GM19438 (cell line): Measurements from ENCODE around the gene GYPA.
"Not testable (repeated sequence)": the region's sequence is repeated elsewhere in the genome, so short reads cannot be mapped to it uniquely, and the experiment has no call there.

Experiments
- ATAC-seq: cut with Tn5 transposase; IDR thresholded peaks from one replicate; pipeline ENCODE4 v1.9.1; 2021; ENCODE audit warnings: low read depth; ENCODE audit not compliant: unreplicated experiment

GYPA gene

GRCh38 chr4:144129336-144129875 lies 11.1 kb downstream of the GYPA start:
- ATAC-seq, result not testable (repeated sequence)

GRCh38 chr4:144128709-144129320 lies 11.7 kb downstream of the GYPA start:
- not testable (repeated sequence) for ATAC-seq

- not testable (repeated sequence) for ATAC-seq
Measured at GRCh38 chr4:144125109-144125508, 15.4 kb downstream of the GYPA start.

- not testable (repeated sequence) for ATAC-seq
Measured at GRCh38 chr4:144123982-144124635, 16.4 kb downstream of the GYPA start.

- ATAC-seq, result not testable (repeated sequence)
Measured at GRCh38 chr4:144123269-144123668, 17.2 kb downstream of the GYPA start.

- not testable (repeated sequence) for ATAC-seq
Measured at GRCh38 chr4:144119752-144120151, 20.8 kb downstream of the GYPA start.

GRCh38 chr4:144115519-144115918 lies 25.0 kb downstream of the GYPA start:
- ATAC-seq, result no peak

GRCh38 chr4:144113546-144113945 lies 27.0 kb downstream of the GYPA start:
- no peak for ATAC-seq

GRCh38 chr4:144104509-144105130 lies 35.9 kb downstream of the GYPA start:
- no peak for ATAC-seq

GRCh38 chr4:144097776-144098175 lies 42.7 kb downstream of the GYPA start:
- ATAC-seq, result not testable (repeated sequence)

- not testable (repeated sequence) for ATAC-seq
Measured at GRCh38 chr4:144093995-144094394, 46.5 kb downstream of the GYPA start.

- not testable (repeated sequence) for ATAC-seq
Measured at GRCh38 chr4:144091181-144091580, 49.3 kb downstream of the GYPA start.

- ATAC-seq, result no peak
Measured at GRCh38 chr4:144090744-144091143, 49.8 kb downstream of the GYPA start.

- ATAC-seq, result not testable (repeated sequence)
Measured at GRCh38 chr4:144082053-144082452, 58.5 kb downstream of the GYPA start.

- not testable (repeated sequence) for ATAC-seq
Measured at GRCh38 chr4:144080135-144080534, 60.4 kb downstream of the GYPA start.

GRCh38 chr4:144078746-144079145 lies 61.8 kb downstream of the GYPA start:
- ATAC-seq, result not testable (repeated sequence)

- not testable (repeated sequence) for ATAC-seq
Measured at GRCh38 chr4:144061556-144061955, 79.0 kb downstream of the GYPA start.

GRCh38 chr4:144060234-144060859 lies 80.2 kb downstream of the GYPA start:
- not testable (repeated sequence) for ATAC-seq
